Left renal cortex interstitium (tissue), 4 donors: ENCODE data around the gene CCN5. TPM values are rescaled to one million over a fixed set of nuclear protein-coding genes. Genes with fewer than 3 reads are reported as not detected.

Experiments used
- DNase-seq, 4 donors: peaks; one replicate each; pipeline ENCODE4 v3.0.0-alpha.2; 2013; ENCODE audit warnings: low read depth in 4 of 4, low spot score in 2 of 4, missing footprints in 1 of 4
- polyA plus RNA-seq, 4 donors: library from polyadenylated mRNA; unstranded; fragments of 120-200 nt; gene quantifications; one replicate each; pipeline ENCODE4 v1.2.1, GENCODE V29; 2013; ENCODE audit not compliant: insufficient read length in 4 of 4

The CCN5 gene
- polyA plus RNA-seq, 4 donors = 0.10 to 0.34 (median 0.19) TPM; not detected in 1

DNA sequence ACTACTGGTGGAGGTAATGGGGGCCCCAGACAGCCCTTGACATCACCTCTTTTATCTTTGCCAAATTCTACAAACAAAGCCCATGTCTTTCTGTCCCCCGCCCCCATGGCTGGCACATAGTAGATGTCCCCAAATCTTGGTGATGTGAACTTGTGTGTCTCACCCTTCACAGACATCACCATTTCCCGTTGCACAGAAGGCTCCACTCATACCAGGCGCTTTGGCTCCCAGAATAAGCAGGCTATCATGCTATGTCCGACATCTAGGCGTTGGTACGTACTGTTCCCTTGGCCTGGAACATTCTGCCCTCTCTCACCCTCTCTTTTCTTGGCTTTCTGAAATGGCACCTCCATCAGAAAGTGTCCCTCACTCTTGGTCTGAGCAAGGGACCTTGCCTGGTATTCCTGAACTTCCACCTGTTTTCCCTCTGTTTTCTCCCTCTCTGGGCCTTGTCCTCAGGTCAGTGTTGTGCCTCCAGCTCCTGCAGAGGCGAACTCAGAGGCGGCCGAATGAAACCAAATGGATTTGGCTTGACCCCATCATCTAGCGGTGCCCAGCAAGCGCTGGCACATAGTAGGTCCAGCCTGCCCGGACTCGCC is 968 bp upstream of the CCN5 start:
- no peak for DNase-seq

DNA sequence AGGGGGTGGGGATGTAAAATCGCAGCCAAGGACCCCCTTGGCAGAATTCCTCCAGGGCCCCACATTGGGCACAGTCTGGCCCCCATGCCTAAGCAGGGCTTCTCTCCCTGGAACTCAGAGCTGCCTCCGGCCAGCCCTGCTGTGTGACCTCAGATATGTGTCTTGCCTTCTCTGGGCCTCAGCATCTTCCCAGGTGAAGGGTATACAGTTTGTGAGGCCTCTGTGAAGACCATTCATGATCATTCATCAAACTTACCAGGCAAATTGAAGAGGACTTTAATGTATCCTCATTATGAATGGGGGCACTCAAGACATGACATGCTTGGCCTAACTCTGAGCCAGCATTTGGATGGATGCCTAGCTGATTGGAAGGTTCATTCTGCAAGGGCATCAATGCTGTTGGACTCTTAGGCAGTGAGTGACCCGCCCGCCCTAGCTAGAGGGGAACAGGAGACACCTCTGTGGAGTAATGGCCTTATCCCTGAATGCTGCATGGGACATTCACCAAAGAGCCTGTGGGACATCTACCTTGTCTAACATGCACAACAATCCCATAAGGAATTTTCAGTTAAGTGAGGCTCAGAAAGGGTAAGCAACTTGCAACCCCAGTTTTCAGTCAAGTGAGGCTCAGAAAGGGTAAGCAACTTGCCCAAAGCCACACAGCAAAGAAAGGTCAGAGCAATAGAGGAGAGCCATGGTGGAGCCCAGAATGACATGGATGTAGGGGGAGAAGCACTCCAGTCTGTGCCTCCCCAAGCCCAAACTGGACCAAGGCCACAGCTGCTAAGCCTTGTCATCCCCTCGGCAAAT is 535 bp downstream of the CCN5 start:
- no peak for DNase-seq

DNA sequence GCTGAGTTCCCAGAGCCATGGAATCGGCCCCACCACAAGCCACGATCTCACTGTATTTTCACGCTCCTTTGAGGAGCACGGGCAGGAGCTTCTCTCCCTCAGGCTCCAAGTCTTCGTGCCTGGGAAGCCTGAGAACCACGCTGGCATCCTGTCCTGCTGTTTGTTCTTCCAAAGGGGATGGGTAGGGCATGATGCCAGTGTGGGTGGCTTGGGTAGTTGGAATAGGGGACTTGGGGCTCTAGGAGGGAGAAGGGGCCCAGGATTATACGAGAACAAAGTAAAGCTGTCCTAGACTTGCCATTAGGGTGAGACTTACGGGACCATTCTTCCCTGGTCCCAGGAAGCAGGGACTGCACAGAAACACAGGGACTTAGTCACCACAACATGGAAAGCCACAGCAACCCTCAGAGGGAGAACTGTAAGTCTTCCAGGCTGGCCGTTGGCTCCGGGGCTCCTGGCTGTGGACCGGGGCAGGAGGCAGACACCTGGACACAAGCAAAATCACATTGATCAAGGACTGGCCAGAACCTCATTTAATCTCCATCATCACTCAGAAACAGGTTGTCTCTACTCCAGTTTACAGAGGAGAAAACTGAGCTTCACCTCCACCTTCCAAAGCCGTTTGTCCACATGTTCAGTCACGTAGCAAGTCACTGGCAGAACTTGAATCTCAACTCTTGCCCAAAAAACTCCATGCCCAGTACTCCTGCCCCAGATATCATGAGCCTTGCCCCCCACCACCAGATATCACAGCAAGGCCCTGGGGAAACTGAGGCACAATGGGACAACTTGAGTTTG is 1.3 kb downstream of the CCN5 start:
- DNase-seq = no peak

DNA sequence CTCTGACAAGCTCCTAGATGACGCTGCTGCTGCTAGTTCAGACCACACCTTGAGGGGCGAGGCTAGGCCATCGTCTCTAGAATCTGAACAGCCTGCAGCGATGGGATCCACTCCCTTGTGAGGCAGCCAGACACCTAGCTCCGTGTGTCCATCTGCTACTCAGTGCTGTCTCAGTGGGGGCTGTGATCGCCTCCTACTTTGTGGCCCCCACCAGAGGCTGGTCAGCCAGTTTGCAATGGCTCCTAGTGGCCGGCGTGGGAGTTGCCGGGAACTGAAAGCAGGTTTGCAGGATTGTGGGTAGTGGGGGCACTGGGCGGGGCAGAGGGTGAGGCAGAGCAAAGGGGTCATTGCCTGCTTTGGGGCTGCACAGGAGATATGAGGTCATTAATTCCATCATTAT is 2.8 kb downstream of the CCN5 start:
- no peak for DNase-seq

DNA sequence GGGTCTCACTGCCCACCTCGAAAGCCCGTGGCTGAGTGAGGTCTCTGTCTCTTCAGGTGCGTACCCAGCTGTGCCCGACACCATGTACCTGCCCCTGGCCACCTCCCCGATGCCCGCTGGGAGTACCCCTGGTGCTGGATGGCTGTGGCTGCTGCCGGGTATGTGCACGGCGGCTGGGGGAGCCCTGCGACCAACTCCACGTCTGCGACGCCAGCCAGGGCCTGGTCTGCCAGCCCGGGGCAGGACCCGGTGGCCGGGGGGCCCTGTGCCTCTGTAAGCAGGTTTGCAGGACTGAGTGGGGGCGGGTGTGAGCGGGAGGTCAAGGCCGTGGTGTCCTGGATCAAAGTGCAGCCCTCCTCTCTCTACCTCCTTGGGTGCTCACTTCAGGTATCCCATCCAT is 4.7 kb downstream of the CCN5 start:
- DNase-seq = no peak

DNA sequence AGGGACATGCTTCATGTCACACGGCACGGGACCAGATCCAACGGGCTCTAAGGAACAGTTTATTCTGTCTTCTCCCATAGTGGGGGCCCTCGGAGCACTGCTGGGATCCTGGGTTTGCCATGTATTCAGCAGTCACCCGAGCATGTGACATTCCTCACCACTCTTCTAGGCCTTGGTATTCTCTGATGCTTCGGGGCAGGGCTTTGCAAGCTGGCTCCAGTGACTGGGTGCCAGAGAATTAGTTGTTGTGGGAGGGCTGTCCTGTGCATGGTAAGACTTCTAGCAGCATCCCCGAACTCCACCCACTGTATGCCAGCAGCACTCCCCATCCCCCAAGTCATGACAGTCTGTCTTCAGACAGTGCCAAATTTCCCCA is 5.4 kb downstream of the CCN5 start:
- DNase-seq = no peak

DNA sequence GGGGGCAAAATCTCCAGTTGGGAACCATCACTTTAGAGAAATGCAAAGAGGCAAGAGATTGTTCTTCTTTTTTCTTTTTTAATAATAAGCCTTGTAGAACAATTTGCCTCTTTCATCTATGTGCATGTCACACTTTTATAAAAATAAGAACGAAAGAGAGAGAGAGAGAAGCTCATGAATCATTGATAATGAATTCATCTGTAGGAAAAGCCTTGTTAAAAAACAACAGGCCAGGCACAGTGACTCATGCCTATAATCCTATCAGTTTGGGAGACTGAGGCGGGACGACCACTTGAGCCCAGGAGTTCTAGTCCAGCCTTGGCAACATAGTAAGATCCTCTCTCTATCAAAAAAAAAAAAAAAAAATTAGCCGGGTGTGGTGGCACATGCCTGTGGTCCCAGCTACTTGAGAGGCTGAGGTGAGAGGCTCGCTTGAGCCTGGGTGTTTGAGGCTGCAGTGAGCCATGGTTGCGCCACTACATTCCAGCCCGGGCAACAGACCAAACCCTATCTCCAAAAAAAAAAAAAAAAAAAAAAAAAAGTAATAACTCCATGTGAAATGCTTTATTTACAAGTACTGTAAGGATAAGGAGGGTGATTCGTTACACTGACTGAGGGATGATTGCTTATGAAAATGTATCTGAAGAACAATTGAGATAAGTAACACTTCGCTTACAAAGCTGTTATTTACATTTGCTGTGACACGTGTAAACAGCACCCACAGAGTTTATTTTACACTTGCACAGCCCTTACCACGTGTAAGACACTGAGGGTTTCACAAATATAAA is 6.0 kb downstream of the CCN5 start:
- DNase-seq = no peak

DNA sequence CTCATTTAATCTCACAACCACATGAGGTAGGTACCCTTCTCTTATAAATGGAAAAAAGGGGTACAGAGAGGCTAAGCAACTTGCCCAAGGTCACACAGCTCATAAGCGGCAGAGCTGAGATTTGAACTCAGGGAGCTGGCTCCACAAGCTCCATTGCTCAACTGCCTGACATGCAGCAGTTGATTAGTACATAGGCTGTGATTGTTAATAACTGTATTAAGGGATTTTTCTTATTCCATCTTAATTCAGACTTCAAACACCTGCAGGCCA is 6.6 kb downstream of the CCN5 start:
- no peak for DNase-seq

DNA sequence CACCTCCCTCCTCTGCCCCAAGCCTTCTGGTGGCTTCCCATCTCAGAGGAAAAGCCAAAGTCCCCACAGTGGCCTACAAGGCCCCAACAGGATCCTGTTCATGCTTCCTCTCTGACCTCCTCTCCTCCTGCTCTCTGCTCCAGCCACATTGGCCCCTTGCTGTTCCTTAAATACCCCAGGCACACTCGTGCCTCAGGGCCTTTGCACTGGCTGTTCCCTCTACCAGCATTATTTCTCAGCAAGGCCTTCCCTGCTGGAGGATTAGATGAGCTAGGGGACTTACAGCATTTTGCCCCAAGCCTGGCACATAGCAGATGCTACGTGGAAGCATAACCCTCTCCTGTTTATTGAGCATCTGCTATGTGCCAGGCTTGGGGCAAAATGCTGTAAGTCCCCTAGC is 7.8 kb downstream of the CCN5 start:
- DNase-seq = no peak

DNA sequence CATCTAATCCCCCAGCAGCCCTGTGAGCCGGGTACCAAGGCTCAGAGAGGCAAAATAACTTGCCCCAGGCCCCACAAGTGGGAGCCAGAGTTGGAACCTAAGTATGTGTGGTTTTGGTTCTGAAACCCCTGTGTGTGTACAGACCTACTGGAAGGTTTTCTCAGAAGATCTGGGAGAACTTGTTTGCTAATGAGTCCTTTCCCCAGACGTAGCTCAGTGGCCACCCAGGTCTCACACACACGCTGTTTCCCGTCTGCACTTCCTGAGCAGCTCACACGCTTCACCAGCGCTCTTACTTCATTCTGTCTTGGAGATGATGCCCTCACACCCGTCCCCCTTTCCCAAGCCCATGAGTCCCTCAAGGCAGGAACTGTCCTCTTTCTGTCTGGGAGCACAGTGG is 8.2 kb downstream of the CCN5 start:
- DNase-seq = no peak

DNA sequence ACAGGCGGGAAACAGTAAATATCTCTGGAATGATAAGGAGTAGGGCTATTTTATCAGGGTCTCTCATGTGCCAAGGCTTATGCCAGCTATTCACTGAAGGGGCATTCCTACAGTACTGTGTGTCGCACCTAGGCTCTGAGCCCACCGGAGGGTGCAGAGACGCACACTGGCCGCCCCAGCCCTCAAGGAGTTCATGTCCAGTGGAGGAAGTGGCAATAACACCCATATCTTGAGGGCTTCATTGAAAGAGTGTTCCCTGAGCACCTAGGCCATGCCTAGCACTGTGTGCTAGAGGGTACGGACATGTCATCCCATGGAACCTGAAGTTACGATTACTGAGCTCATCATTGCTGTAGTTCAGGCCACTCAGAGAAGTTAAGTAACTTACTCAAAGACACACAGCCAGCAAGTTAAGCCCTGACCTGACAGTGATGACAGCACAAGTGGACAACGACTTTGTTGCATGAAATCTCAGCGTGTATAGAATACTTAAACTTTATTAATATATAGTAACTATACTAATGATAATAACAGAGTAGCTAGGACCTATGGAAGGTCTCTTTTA is 8.7 kb downstream of the CCN5 start:
- DNase-seq = no peak

DNA sequence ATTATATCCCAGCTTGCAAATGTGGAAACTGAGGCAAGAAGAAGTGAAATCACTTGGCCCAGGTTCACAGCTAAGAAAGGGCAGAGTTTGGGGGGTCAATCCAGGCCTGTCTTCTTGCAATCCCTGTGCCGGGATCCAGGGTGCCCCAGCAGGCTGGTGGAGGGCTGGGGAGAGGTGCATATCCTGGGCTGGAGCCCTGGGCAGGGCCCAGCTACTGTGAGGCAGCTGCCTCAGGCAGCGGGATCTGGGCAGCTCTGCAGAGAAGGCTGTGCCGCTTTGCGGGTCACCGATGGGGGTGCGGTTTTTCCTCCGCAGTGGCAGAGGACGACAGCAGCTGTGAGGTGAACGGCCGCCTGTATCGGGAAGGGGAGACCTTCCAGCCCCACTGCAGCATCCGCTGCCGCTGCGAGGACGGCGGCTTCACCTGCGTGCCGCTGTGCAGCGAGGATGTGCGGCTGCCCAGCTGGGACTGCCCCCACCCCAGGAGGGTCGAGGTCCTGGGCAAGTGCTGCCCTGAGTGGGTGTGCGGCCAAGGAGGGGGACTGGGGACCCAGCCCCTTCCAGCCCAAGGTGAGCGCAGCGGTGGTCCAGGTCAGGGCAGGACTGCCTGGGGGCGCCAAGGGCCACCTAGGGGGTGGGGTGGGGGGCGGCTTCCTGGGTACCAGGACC is 9.4 kb downstream of the CCN5 start:
- no peak for DNase-seq

DNA sequence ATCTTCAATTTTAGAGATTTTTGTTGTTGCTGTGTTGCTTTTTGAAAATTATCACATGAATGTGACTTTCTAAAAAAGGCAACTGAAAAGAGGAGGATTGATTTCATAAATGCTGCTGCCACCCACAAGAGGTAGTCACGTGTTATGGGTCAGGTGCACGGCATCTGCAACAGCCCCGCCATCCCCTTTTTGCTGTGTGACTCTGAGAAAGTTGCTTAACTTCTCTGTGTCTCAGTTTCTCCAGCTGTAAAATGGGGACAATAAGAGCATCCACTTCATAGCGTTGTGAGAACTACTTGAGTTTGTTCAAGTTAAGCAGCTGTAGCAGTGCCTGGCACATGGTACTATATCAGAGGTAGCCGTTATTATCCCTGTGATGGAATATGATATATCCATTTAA is 10.7 kb downstream of the CCN5 start:
- DNase-seq = no peak

DNA sequence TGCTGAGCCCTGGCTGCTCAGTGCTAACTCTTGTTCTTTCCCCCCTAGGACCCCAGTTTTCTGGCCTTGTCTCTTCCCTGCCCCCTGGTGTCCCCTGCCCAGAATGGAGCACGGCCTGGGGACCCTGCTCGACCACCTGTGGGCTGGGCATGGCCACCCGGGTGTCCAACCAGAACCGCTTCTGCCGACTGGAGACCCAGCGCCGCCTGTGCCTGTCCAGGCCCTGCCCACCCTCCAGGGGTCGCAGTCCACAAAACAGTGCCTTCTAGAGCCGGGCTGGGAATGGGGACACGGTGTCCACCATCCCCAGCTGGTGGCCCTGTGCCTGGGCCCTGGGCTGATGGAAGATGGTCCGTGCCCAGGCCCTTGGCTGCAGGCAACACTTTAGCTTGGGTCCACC is 11.9 kb downstream of the CCN5 start:
- no peak for DNase-seq

DNA sequence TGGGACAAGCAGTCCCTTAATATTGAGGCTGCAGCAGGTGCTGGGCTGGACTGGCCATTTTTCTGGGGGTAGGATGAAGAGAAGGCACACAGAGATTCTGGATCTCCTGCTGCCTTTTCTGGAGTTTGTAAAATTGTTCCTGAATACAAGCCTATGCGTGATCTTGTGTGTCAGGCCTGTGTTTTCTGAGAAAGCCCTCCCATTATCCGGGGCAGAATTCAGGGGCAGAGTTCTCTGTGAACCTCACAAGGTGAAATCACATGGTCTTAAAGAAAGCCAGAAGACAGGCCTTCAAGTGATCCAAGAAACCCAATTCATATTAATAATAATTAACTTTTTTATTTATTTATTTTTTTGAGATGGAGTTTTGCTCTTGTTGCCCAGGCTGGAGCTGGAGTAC is 12.5 kb downstream of the CCN5 start:
- DNase-seq = no peak

DNA sequence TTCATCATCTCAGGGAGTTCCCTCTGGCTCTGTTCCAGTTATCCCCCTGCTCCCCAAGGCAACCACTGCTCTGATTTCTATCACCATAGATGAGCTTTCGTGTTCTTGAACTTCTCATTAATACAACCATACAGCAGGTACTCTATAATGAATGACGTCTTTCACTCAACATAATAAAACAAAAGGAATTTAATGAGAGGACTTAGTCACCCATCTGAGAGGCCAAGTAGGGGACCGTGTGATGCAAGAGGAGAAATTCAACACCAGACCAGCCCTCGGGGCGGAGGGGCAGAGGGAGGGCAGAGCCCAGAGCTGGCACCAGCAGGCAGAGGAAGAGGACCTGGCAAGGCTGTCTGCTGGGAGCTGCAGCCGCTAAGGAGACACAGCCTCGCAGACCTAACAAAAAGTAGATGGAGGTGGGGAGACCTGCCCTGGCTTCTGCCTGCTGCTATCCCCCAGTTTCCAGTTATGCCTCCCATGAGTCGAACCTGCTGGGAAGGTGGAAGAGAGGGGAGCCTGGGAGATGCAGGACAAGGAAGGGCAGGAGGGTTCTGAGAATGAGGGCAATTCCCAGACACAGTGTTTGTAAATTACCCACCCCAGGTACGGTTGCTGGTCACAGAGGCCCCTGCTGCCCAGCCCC is 13.8 kb downstream of the CCN5 start:
- peak in 2 of 4 donors; percentile 53 to 56 for DNase-seq

DNA sequence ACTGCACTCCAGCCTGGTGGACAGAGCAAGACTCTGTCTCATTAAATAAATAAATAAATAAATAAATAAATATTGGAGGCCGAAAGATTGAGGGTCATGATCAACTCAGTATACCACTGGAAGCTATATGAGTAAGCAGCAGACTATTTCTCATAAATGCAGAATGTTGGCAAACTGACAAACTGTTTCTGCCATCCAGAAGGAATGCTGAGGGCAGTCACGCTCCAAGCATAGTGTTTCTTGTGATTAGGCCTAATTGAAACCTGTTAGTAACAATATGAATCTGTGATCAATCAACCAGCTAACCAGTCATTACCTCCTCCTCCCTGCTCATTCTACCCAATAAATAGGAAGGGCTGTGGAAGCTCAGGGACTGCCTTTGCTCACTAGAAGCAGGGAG is 15.3 kb downstream of the CCN5 start:
- no peak for DNase-seq

DNA sequence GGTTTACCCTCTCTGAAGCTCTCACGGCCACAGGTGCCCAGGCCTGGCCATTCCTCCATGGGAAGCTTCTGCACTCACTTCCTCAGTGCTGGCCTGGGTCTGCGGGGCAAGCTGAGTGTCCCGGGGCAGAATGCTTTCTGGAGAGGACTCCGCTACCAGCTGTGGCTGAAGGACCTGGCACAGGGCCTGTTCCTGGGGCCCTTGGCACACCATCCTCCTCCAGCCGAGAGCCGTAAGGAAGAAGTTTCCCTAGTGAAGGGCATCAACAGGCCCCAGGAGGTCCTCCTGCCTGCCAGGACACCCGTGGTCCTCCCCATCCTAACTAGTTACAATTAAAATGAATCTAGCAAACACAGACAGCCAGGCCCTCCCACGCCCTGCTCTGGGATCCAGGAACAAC is 16.5 kb downstream of the CCN5 start:
- no peak for DNase-seq

DNA sequence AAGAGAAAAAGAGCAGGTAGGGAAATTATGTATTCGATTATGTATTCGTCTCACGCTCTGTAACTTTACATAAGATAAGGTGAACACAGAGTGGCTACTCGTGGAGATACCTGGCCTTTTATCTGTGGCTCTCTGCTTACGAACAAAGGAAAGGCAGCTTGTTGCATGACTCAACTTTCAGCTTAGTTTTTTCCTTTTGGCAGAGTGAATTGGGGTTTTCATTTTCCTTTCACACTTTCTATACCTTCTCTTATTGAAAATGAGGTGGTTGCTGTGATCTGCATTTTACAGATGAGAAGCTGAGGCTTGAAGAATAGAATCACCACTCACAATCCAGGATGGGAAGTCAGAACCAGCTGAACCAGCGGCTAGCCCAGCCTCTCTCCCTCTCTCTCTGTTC is 17.2 kb downstream of the CCN5 start:
- DNase-seq = no peak
